DMS53 treated with DMSO at 0.1 percent for 48 hours (cell line): ENCODE results near the gene INS.
"Not testable (repeated sequence)": the region's sequence is repeated elsewhere in the genome, so short reads cannot be mapped to it uniquely, and the experiment has no call there.

Experiments
- DNase-seq: peaks from one replicate; lab custom pipeline; 2025; ENCODE audit not compliant: unreplicated experiment; lab: John Stamatoyannopoulos, UW

Gene INS

GRCh38 chr11:2182692-2183474, 21.9 kb upstream of the INS start:
- no peak for DNase-seq

DNA sequence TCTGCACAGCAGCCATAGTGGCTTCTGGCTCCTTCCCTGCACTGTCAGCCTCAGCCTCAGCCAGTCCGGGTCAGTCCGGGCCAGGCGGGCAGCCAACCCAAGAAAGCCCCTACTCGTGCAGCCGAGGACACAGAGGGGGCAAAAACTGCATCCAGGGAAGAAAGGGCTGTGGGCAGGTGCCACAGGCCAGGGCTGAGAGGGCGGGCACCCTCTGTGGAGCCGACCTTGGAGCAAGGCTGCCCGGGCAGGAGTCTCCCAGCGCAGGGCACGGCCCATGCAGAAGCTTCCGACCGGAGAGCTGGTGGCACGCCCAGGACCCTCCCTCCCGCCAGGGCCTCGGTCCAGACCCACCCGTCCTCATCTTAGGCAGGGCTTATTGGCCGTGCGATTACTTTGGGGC, 21.1 kb upstream of the INS start:
- DNase-seq, result no peak

GRCh38 chr11:2180789-2181370, 19.9 kb upstream of the INS start:
- no peak for DNase-seq

GRCh38 chr11:2180347-2180746, 19.3 kb upstream of the INS start:
- DNase-seq, result no peak

DNA sequence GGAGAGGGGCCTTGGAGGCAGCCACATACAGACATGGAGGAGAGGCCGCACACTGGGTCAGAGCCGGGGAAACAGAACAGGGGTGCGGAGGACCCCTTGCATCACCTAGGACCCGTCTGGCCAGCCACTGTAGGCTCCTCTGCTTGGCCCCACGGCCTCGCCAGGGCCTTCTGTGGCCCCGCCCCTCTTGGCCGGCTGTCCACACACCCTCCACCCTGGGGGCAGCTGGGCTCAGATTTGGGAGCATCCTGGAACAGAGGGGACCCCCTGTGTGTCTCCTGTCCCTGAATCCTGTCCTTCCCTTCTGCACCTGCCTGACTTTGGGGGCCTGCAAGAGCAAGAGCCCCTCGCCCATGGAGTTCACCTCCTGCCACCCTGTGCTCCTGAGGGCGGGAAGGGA, 18.5 kb upstream of the INS start:
- DNase-seq, result no peak

DNA sequence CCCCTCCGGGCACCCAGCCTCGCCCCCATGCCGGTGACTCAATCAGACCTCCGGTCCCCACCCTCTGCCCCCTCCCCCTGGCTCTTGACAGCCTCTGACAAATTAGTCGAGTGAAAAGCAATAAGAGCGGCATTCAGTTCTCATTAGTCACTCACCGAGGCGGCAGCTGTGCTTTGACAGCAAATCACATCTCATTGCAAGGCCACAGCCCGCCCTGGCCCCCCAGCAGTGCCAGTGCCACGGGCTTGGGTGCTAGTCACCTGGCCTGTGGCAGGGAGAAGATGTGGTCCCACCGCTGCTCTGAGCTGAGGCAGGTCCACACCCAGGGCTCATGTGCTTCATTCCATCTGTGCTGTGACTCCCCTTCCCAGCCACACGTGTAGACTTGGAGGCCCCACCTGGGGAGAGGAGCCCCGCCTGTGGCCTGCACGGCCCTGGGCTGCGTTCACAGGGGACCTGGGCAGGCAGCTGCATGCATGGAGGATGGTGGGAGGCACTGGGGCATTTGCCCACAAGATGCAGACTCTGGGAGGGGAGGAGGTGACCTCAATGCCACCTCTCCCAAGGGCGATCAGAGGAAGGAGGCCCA, 18.0 kb upstream of the INS start:
- DNase-seq, result no peak

DNA sequence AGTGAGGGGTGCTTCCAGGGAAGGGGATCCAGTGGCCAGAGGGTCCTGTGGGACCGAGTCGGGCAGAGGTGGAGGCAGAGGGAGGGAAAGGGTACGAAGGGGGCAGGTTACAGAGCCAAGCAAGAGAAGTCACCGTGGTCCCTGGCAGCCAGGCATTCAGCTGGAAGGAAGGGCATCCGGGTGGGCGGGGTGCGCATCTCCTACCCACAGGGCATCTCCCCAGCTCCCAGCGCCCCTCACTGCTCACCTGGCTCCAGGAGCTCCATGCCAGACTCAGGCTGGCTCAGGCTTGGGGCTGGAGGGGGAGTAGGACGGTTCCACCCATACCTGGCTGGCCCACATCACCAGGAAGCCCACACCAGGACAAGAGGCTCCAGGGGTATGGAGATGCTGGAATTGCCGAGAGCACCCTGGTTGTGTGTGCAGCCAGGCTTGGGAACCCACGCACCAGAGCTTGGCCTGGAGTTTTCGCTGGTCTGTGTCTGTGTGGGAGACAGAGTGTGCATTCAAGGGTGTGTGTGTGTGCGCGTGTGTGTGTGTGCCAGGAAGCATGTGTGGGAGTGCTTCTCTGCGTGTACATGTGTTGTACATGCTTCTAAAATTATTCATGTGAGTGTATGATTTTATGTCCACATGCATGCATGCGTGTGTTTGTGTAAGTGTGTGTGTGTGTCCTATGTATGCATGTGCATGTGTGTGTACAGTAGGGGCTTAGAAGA, 17.2 kb upstream of the INS start:
- not testable (repeated sequence) for DNase-seq

GRCh38 chr11:2177076-2177475, 16.1 kb upstream of the INS start:
- DNase-seq, result no peak

DNA sequence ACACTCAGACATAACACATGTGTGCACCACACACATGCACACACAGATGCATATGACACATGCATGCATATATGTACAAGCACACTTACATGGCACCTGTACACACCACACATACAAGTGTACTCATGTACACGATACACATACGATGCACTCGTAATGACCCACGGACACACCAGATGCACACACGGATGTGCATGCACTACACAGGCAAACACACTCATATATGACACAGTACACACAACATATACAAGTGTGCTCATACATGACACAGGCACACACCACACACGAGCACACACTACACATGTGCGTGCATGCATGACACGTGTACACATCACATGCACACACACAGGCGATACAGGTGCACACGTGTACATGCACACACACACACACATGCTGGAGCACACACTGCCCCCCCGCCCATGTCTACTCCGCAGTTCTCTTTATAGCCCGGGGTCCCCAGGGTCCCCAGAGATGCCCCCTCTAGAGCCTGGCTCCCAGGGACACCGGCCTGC, 15.4 kb upstream of the INS start:
- DNase-seq, result no peak

DNA sequence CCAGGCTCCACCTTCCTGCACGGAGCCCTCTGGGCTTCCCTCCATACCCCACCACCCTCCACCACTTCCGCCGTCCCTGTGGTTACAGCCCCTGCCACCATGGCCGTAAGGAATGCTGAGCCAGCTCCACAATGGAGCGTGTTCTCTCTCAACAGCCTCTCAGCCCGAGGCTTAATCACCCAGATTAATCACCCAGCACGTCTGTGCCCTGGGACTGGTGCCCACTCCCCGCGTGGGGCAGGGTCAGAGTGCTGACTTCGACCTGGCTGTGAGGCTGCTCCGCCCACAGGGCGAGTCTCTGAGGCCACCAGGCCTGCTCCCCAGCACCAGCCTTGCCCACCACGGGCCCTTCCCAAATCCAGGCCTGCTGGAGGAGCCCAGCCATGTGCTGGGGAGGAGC, 14.7 kb upstream of the INS start:
- no peak for DNase-seq

GRCh38 chr11:2174361-2174760, 13.4 kb upstream of the INS start:
- no peak for DNase-seq

GRCh38 chr11:2173761-2174160, 12.8 kb upstream of the INS start:
- DNase-seq, result no peak

DNA sequence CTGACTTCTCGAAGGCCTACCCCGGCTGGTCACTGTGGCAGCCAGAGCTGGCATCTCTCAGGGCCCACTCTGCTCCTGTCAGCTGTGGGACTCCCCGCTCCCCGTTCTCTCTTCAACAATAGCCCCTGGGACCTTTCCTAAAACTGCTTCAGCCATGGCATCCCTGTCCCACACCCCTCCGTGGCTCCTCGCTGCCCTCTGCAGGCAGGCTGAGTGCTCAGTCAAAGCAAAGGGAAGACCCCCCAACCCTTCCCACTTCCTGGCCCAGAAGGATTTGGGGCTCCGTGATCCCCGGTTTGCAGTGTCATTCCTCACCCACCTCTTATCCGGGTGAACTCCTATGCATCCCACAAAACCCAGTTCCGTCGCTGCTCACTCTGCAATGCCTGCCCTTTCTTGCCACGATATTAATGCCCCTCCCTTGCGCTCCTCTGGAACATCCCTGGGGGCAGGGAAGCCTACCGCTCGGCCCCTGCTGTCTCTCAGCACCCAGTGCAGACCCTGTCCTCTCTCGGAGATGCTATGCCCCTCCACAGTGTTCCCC, 12.2 kb upstream of the INS start:
- no peak for DNase-seq

- DNase-seq, result no peak
Measured at GRCh38 chr11:2172676-2173075, 11.7 kb upstream of the INS start.

GRCh38 chr11:2171591-2172003, 10.6 kb upstream of the INS start, which contains the start of gene TH:
Gene TH, minus strand, starts transcription at chr11:2171815. Its CDS starts 29 bp downstream, at chr11:2171786.
- DNase-seq, result no peak

DNA sequence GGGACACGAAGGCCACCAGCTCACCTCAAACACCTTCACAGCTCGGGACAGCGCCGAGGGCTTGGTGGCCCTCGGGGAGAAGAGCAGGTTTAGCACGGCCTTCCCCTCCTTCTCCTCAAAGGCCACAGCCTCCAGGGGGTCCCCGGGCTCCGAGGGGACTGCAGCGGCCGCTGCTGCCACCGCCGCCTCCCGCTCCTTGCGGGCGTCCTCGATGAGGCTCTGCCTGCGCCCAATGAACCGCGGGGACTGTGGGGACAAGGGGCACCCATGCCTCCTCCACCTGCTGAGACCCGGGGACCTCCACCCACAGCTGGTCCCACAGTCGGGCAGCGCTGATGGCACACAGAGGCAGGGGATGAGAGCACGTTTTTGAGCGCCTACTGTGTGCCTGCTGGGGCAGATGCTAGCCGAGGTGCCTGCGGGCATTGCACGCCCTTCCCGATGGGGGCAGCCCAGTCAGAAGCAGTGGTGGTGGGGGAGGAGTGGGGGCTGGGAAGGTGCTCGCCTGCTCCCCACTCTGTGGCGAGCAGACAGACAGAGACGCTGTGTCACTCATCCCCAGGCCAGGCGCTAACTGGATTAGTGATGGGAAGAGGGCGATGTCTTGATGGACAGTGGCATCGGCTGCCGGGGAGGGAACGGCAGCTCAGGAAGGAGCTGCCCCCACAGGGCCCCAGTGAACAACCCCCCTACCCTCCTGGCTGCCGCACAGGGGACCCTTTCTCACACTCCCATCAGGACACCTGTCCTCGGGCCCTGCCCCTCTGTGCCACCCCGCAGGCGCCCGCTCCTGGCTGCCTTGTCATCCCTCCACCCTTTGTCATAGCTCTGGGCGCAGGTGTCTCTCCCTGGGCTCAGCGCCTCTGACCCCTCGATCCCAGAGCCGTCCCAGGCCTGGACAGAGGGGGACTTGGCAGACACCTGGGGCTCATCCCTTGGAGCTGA, 8.9 kb upstream of the INS start:
- DNase-seq, result no peak

DNA sequence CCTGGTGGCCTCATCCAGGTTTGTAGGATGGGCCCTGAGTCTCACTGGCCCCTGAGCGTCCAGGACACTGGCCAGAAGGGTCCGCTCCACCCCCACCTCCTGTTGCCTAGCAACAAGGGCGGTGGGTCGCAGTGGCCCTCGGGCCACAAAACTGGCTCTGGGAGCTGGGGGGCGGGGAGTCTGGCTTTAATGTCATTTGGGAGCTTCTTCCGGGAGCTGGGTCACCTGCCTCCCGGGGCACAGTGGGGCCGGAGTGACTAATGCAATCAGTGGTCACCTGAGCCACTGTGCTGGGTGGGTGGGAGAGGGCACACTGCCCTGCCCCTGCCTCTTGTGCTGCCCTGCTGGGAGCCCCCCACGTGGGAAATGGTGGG, 8.0 kb upstream of the INS start:
- no peak for DNase-seq

GRCh38 chr11:2168286-2169004, 7.4 kb upstream of the INS start:
- no peak for DNase-seq
